ENCODE results near the gene GRAMD4.

The GRAMD4 gene

DNA sequence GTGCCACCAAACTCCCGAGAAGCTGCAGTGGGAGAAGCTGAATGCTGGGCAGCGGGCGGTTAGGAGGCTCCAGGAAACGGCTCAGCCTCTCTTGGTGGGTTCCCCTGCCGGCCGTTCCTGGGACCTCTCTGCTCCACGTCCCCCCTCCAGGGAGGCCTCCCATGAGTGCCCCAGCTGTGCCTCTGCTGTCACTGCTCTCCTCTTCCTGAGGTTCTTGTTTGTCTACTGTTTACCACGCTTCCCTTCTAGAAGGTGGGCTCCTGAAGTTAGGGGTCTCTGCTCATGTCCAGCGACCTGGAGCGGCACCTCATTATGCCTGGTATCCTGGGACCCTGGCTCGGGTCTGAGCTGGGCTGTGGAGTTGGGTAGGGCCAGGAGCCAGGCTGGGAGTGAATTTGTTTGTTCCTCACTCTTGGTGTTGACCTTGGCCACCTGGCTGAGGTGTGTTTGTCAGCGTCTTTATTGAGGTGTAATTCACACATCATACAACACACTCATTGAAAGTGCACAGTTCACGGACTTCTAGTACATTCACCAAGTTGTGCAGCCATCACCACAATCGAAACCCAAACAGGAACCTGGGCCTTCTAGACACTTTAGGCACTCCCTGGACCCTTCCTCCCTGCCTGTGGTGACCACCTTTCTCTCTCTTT lies 37.8 kb upstream of the GRAMD4 start:
- no peak for DNase-seq (ENCODE audit: low spot score)

DNA sequence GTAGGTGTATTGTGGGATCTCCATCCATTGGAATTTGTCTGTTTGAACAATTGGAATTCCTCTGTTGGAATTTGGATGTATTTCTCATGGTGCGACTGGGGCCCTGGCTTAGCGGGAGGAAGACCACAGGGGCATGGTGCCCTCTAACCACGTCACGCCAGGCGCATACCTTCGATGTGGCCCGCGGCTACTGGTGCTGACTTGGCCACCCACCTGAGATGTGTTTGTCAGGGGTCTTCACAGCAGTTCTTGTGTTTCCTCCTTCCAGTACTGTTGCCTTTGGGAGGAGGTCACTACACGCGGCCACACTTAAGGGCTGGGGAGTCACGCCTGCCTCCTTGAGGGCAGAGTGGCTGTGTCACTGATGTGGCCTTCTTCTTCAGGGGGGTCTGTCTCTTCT lies 36.6 kb upstream of the GRAMD4 start:
- DNase-seq (ENCODE audit: low spot score), result no peak

DNA sequence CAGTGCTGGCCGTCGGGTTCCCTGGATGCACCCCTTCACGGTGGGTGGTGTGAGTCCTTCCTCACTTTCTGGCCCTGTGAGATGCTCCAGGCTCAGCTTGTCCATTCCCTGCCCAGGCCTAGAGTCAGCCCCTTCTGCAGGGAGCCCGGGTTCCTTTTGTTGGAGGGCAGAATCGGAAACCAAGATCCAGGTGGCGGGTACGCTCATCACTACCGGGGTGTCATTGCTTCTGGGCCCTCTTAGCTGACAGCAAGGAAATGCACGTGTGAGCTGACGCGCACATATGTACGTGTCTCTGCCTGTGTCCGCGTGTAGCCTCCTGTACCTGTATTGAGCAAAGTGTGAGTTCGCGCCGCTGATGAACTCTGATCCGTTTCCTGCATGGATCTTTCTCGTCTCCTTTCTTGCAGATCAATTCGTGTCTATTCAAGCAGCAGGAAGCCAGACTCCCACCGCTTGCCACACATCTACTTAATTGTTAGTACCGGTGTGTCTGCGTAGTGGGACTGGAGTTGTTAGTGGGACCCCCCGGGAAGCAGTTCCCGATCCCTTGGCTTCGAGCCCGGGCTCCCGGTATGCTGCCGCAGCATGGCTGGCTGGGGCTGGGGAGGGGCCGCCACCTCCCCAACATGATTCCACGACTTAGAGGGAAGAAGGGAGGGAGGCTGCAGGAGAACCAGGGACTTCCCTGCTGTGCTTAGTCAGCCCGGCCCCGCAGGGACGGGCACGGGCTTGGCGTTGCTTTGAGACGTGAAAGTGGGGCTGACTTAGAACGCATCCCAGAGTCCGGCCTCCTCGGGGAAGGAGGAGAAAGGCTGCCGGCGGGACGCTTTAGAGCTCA lies 35.9 kb upstream of the GRAMD4 start:
- DNase-seq (ENCODE audit: low spot score), result peak; percentile 31

DNA sequence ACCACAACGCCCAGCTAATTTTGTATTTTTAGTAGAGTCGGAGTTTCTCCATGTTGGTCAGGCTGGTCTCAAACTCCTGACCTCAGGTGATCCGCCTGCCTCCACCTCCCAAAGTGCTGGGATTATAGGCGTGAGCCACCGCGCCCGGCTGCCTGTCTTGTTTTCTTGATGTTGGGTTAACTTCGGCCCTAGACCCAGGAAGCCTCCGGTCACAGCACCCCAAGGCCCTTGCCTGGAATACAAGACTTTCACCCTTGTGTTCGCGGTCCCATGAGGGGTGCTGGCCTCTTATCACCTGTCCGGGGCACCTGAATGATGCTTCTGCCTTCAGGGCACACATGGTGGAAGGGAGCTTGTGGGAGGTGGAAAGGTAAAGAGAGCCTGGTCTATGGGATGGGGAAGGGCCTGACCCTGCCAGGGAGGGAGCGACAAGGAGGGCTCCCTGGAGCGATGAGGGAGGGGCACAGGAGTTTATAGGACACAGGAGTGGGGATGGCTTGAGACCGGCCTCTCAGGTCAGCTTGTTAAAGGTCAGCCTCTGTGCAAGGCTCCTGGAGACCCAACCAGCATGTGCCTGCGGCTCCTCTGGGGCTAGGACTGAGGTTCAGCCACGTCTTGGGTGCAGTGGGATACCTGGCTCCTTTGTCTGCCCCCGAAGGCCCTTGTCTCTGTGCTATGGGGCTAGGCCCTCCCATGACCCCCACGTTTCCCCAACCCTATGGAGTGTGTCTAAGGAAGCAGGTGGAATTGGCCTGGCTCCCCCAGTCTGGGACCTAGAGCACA lies 34.7 kb upstream of the GRAMD4 start:
- no peak for DNase-seq (ENCODE audit: low spot score)

DNA sequence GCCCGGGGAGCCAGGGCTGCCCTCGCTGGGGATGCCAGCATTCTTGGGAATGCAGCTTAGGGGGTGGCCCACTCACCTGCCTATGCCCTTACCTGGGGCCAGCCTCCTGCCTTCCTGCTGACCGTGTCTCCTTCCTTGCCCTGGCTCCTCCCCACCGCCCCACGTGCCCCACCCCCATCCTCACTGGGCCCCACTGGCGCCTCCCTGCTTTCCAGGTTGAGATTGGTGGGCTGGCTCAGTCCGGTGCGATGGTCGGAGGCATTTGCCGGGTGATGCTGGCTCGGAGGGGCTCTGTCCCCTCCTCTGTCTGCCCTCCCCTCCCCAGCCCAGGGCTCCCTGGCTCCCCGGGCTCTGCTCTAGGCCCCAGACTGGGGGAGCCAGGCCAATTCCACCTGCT lies 34.1 kb upstream of the GRAMD4 start:
- DNase-seq (ENCODE audit: low spot score), result no peak

DNA sequence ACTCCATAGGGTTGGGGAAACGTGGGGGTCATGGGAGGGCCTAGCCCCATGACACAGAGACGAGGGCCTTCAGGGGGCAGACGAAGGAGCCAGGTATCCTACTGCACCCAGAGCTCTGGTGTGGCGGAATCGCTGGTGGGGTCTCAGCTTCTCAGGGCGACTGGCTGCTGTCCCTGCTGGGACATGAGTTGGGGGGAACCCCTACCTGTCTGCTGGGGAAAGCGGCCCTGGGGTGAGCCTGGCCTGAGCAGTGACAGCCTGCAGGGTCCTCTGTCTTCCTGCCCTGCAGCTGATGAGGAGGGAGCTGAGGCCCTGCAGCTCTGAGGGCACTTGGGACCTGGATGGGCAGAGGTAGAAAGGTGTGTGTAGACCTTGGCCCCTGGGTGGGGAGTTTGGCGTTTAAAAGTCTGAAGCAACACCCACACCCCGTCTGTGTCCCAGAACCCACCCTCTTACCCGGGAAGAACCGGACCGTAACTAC lies 33.6 kb upstream of the GRAMD4 start:
- no peak for DNase-seq (ENCODE audit: low spot score)

DNA sequence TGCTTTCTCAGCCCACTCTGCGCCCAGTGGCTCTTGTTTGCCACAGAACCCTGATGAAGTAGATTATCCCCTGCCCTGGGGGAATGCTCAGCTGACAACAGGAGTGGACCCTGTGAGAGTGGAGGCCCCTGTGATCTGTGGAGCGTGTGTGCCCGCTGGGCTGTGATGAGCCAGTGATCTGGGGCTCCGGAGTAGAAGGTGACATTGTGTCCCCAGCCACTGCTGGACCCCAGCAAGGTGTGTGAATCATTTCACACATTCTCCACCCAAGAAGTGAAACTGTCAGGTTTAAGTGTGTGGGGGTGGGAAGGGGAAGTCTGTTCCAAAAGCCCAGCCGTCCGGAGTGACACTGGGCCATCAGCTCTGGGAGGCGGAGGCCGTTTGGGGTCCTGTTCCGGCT lies 33.1 kb upstream of the GRAMD4 start:
- DNase-seq (ENCODE audit: low spot score), result no peak

DNA sequence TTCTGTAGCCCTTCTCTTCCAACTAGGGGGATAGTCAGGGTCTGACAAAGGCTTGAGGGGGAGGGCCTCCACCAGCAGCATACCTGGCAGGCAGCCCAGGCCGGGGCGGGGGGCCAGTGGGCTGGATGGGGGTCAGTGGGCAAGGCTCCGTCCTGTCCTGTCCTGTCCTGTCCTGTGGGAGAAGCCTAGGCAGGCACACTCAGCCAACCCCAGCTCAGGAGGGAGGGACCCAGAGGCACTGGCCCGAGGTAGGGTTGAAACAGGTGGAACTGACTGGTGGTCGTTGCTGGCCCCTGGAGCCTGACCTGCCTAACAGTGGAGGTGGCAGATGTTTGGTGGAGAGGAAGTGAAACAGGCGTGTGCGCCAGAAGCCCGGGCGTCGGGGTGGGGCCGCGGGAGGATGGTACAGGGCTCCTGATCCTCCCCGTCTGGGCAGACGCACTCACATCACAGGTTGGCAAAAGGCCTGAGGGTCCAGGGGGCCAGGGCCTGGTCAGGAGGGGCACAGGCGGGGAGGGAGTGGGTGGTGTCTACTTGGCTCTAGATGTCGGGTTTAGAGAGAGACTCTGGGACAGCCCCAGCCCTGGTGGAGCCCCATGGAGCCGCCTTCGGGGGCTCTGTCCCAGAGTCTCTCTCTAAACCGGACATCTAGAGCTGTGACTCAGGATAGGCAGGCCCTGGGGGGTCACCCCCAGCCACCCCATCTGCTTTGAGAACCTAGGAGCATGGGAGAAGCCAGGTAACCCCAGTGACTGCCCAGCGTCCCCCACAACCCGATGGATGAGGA lies 32.5 kb upstream of the GRAMD4 start:
- DNase-seq (ENCODE audit: low spot score), result no peak

DNA sequence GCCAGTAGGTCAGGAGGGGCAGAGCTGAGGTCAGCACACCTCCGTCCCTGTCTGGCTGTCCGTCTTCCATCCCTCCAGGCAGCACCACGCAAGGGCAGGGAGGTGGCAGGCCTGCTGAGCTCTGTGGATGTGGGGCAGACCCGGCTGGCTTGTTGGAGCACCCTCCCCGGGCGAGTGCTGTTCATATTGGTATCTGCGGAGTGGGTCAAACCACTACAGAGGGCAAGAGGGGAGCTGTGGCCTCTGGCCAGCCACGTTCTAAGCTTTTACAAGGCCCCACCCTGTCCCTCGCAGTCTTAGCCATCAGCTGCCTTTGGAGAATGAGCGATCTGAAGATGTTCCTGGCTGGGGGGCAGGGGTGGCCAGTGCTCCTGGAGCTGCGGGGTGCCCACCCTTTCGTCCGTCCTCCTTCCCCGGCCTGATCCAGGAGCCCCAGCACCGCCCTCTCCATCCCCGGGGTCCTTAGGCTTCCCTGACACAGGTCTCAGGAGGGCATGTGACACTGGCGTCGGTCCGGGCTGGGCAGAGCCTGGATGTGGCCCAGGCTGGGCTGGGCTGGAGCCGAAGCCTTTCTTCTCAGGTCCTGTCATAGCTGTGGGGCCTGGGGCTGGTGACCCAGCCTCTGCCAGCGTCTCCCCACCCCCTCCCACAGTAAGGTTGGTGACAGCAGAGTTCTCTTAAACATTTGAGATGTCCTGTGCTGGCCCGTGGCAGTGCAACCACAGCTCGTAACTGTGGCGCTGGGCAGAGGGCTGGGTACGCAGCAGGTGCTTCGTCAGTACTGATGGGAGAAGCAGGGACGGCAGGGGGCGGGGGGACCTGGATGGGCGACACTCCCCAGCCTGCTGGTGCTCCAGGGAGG lies 31.7 kb upstream of the GRAMD4 start:
- no peak for DNase-seq (ENCODE audit: low spot score)

DNA sequence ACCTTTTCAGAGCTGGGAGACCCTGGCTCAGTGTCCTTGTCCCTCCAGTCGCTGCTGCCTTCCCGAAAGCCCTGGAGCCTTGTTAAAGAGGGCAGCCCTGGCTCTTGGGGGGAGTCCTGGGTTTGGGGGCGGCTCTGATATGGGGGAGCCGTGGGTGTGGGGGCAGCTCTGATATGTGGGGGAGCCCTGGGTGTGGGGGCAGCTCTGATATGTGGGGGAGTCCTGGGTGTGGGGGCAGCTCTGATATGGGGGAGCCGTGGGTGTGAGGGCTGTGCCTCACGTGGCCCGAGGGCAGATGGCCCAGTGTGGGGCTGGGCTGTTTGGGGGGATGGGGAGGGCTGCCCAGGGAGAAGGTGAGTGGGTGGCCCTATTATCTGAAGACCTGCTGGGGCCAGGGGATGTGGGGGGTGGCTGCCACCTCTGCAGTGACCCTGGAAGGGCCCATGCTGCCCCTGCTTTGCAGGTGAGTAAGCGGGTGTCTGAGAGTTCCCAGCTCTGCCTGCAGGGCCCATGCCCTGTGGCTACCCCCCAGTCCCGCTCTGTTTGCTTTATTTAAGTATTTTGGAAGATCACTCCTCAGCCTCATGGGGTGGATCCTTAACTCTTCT lies 30.9 kb upstream of the GRAMD4 start:
- no peak for DNase-seq (ENCODE audit: low spot score)

DNA sequence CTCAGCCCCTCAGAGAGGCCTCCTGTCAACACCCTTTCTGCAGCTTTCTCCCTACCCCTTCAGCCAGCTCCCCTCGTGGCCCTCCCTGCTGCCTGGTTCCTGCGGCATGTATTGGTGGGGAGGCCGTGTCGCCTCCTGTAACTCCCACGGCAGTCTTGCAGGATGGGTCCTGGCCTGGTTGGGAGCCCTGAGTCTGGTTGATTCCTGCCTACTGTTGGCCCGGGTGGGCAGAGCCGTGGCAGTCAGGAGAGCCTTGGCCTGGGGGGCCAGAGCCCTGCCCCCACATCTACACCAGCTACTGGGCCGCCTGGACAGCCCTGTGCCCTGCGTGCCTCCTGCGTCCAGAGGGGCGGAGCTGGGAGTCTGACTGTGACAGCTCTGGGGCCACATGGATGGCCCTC lies 30.3 kb upstream of the GRAMD4 start:
- no peak for DNase-seq (ENCODE audit: low spot score)

DNA sequence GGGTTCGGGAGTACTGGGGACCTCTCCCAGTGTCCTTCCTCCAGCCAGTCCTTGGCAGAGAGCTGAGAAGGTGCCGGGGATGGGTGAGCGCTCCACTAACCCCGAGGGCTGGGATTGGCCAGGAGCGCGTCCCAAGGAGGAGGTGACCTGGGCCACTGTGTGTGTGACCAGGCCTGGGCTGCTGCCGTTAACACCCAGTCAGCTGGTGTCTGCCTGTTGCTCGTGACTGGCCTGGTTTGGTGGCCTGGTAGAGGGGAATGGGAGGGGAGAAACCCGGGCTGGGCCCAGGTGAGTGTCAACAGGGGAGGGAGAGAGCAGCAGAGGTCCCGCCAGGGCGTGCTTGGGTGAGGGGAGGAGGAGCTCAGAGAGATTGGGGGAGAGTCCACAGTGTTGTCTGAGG lies 29.9 kb upstream of the GRAMD4 start:
- no peak for DNase-seq (ENCODE audit: low spot score)

DNA sequence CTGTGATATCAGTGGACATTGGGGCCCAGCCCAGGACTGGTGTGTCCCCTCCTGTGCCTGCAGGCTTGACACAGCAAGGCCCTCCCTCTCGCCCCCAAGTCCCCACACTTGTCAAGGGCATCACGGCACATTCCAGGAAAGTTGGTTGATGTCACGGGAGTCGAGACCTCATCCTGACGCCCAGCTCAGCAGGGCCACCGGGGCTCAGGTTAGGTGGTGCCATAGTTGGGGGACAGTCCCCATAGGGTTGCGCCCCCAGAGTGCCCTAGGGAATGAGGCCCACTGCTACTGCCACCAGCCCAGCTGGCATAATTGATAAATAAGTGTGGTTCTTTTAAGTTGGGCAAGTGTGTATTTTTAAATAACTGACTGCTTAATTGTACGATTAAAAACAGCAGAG lies 28.3 kb upstream of the GRAMD4 start:
- DNase-seq (ENCODE audit: low spot score), result no peak

DNA sequence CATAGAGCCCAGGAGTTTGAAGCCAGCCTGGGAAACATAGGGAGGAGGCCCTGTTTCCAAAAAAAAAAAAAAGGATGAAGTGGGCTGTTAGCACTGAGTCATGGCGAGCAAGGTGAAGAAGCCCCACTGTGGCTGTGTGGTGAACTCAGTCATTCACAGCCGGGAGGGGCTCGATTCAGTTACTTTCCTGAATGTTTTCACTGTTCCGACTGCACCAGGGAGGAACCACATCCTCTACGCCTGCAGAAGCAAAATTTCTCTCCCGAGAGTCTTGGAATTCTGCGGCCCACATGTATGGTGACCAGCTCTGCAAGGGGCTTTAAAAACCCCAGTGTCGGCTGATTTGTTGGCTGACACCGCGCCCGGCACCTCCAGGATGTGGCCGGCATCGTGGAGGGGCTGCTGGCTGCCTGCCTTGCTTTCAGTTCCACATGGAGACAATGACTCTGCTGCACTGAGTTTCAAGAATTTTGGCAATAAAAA lies 27.8 kb upstream of the GRAMD4 start:
- DNase-seq (ENCODE audit: low spot score), result peak; percentile 76

DNA sequence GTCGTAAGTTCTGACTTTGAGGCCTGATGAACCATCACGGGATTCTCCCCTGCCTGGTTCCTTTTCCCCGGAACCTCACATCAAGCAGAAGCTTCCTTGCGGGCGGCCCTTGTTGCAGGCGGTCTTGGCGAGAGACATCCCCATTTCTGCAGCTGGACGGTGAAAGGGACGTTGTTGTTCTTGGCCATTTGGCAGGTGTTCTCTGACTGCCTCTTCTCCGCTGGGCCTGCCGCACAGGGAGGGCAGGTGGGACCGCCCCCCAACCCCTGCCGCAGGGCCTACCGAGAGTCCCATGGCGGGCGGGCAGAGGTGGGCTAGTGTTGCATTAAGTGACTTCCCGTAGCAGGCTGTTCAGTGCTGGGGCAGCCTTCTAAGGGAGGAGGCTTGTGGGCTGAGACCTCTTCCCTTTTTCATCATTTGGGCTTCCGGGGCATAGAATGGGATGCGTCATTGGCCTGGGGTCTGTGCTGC lies 26.9 kb upstream of the GRAMD4 start:
- DNase-seq (ENCODE audit: low spot score), result no peak

DNA sequence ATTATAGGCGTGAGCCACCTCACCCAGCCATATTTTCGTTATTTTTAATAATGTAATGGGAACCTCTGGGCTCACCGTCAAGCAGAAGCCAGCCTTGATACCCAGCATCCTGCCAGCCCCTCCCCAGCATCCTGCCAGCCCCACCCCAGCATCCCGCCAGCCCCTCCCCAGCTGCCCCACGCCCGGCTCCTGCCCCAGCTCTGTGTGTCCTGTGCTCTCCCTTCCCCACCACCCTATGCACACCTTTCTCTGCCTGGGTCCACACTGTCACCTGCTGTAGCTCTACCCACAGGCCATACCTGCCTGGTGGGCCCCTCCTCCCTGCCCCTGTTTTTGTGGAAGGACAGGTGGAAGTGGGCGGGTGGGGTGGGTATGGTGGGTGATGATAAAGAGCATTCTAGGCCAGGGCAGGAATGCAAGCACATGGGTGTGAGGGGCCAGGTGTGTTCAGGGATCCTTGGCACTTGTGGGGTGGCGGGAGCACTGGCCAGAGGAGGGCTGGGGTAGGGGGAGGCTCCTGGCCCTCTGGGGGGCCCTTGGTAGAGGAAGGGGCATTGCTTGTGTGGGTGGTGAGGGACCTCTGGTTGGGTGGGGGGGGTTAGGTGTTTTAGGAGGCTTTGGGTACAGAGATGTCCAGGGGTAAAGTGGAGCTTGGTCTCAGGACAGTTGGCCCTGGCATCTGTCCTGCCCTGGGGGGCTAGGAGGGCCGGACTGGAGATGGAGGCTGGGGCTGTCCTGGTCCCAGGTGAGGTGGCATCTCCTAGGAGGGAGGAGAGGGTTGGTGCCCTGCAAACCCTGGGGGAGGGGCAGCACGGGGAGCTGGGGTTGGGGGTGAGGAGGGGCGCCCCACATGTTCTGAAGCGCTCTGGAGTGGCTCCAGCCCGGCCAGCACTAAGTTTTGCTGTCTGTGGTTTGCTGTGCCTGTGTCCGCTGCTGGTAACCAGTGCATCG lies 25.9 kb upstream of the GRAMD4 start:
- DNase-seq (ENCODE audit: low spot score), result no peak

DNA sequence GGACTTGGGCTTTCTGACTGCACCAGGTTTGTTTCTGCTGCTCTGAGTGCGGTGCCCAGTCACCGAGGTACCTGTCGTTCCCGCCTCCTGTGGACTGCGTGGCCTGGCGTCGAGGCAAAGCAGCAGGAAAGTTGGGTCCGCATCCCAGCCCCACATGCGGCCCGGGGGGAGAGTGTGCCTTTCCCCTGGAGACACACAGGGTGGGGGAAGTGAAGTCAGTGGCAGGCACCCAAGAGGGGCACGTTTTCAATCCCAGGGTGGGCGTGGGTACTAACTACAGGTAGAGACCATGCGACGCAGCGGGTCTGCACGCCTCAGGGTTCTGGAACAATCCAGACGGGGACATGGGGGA lies 25.3 kb upstream of the GRAMD4 start:
- no peak for DNase-seq (ENCODE audit: low spot score)

DNA sequence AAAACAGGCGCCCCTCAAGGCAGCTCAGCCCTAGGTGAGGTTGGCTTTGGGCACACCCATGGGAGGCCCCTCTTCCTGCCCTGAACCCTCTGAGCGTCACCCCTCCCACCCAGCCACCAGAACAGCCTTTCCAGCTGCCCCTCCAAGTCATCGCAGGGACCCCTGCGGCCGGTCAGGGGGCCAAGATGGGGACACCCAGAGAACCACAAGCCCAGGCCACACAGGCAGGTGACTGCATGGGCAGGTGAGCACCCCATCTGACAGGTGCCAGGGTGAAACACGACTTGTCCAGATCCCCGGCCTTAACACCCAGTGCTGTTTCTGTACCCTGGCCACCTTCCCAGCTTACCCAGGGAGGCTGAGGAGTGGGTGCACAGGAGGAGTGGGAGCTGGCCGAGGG lies 24.6 kb upstream of the GRAMD4 start:
- no peak for DNase-seq (ENCODE audit: low spot score)

DNA sequence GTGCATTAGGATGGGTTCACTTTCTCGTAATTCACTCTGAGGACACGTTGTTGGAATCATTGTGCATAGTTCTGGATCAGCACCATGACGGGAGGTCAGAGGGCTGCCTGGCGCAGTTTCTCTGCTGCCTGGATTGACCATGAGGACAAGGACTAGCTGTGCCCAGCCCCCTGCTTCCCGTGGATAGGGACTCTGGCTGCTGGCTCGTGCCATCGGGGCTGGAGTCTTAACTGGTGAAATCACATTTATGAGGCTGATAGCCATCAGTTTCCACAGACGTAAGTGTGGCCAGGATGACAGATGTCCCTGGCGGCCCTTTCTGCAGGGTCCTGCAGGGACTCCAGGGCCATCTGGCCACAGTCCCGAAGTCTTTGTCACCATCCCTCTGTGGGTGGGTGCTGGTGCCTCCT lies 24.1 kb upstream of the GRAMD4 start:
- DNase-seq (ENCODE audit: low spot score), result peak; percentile 67

Data from AG08395 (cell line).